Measurements from ENCODE around the gene JMJD8. TPM values are rescaled to one million over a fixed set of nuclear protein-coding genes. Genes with fewer than 3 reads are reported as not detected.

JMJD8 gene
- total and polyA plus RNA-seq, 9 donors, result 20.7 to 40.2 (median 34.3) TPM

DNA sequence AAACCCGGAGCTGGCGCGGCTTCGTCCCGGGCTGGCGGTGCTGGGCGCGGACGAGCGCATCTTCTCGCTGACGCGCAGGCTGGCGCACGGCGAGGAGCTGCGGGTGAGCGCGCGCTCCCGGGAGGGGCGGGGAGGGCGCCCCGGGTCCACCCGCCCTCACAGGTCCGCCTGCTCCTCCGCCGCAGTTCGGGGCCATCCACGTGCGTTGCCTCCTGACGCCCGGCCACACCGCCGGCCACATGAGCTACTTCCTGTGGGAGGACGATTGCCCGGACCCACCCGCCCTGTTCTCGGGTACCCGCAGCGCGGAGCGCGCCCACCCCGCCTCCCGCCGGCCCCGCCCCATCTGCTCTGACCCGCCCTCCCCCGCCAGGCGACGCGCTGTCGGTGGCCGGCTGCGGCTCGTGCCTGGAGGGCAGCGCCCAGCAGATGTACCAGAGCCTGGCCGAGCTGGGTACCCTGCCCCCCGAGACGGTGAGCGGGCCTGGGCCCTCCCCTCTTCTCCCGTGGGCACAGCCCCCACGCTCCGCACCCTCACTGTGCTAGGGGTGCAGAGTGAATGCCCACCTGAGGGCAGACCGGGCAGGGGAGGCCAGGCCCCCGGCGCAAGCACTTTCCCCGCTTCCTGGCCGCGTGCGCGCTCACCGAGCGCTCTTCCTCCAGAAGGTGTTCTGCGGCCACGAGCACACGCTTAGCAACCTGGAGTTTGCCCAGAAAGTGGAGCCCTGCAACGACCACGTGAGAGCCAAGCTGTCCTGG lies 44.2 kb upstream of the JMJD8 start:
- Histone ChIP-seq H3K27me3 (ENCODE audit: control insufficient read depth, insufficient read depth, low read length) (peaks cover 40% of the 10 kb centered on the region), H3K4me3 (ENCODE audit: low read length) (no peak overlapping the region), H3K4me1 (ENCODE audit: control insufficient read depth, insufficient read depth, low read length) (peaks cover 18% of the 10 kb centered on the region), H3K36me3 (ENCODE audit: control insufficient read depth, insufficient read depth, low read length) (peaks cover 31% of the 10 kb centered on the region), H3K27ac (ENCODE audit: low read length) (no peak overlapping the region), H3K9me3 (replicated peaks; ENCODE audit: control insufficient read depth, low read depth, low read length) (no peaks in the 10 kb centered on the region)
- peak; percentile 64 for DNase-seq
- WGBS (ENCODE audit: insufficient coverage), result under 1% methylated on average over 78 of the region's 80 CpGs

DNA sequence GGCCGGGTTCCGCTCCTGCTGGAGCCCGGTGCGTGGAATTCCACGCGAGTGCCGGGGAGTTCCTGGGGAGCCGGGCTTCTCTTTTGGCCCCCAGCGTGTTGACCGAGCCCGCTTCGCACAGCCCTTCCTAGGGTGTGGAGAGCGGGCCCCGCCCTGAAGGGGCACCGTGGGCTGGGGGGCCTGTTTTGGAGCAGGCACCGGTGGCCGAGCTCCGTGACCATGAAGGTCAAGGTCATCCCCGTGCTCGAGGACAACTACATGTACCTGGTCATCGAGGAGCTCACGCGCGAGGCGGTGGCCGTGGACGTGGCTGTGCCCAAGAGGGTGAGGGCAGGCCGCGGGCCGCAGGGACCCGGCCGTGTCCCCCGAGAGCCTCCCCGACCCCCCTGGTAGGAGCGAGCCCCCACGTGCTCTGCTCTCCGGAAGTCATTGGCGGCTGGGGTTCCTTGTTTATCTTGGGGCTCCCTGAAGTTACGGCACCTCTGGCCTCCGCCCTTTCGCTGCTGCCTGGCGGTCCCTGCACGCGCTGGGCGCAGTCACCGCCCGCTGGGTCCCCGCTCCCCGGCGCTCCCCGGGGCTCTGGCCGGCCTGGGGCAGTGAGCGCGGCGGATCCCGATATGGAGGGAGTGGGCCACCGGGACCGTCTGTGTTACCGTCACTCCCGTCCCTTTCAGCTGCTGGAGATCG lies 43.3 kb upstream of the JMJD8 start:
- peaks cover 40% of the 10 kb centered on the region for H3K27me3 ChIP-seq (ENCODE audit: control insufficient read depth, insufficient read depth, low read length)

DNA sequence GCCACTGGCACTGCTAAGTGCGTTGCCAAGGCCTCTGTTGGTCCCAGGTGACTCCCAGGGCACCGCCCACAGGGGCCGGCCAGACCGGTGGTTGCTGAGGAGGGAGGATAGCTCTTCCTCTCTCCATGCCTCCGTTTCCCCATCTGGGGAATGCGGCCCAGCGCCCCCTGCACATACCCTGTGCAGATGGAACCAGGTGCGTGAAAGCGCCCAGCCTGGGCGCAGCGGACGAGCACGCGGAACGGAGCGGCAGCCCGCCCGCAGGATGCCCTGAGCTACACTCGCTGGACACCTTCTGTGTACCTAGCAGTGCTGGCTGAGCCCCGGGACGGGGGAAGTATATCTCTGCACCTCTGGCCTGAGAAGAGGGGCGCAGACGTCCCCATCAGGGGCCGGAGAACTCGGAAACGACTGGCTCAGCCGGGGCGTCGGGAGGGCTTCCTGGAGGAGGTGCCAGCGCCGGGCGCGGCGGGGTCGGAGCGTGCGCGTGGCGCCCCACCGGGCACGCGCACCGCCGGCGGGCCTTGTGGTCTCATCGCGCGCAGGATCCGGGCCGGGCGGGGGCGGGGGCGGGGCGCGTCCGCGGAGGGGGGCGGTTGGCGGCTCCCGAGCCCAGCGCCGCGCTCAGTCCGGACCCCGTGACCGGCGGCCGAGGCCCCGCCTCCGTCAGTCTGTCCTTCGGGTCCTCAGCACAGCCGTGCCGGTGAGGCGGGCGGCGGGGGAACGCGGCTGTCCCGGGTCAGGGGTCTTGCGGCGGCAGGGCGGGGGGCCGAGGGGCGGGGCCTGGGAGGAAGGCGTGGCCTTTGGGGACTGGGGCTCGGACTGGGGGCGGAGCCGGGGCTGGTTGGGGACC lies 42.5 kb upstream of the JMJD8 start, which contains the start of the genes CCDC78 and HAGHL:
TSS of gene CCDC78 (minus strand) at position 6 of the 853 bp plus-strand sequence. CDS start 76 bp downstream, outside the sequence.
TSS of gene HAGHL (plus strand) at position 669 of the 853 bp plus-strand sequence. CDS start 404 bp downstream, outside the sequence.
- no peak for DNase-seq
- peaks cover 16% of the 10 kb centered on the region for H3K36me3 ChIP-seq (ENCODE audit: control insufficient read depth, insufficient read depth, low read length)
- peaks cover 40% of the 10 kb centered on the region for H3K27me3 ChIP-seq (ENCODE audit: control insufficient read depth, insufficient read depth, low read length)
- H3K27ac ChIP-seq (ENCODE audit: low read length), result no peak within 1 kb of the TSS
- H3K9me3 ChIP-seq (replicated peaks; ENCODE audit: control insufficient read depth, low read depth, low read length), result no peaks in the 10 kb centered on the region
- H3K4me1 ChIP-seq (ENCODE audit: control insufficient read depth, insufficient read depth, low read length), result peaks cover 24% of the 10 kb centered on the region
- under 1% methylated on average over 66 of the region's 88 CpGs for WGBS (ENCODE audit: insufficient coverage)
- peak within 1 kb of the TSS; percentile 25 for H3K4me3 ChIP-seq (ENCODE audit: low read length)

More for the DNA sequence above, 43.3 kb upstream of the JMJD8 start:
- DNase-seq, result no peak
- under 1% methylated on average over 61 of the region's 61 CpGs for WGBS (ENCODE audit: insufficient coverage)
- Histone ChIP-seq H3K36me3 (ENCODE audit: control insufficient read depth, insufficient read depth, low read length) (peaks cover 23% of the 10 kb centered on the region), H3K27ac (ENCODE audit: low read length) (no peak overlapping the region), H3K9me3 (replicated peaks; ENCODE audit: control insufficient read depth, low read depth, low read length) (no peaks in the 10 kb centered on the region), H3K4me1 (ENCODE audit: control insufficient read depth, insufficient read depth, low read length) (peaks cover 18% of the 10 kb centered on the region), H3K4me3 (ENCODE audit: low read length) (peak overlapping the region; percentile 25)

DNA sequence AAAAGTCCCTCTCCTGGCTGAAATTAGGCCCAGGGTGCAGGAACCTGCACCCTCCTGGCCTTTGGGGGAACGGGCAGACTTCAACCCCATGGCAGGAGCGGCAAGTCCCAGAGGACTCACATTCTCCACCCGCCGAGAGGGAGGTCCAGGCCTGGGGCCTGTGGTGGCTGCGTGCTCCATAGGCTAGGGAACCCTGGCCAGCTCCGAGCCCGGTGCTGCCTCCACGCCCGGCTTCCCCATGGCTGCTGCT lies 42.0 kb upstream of the JMJD8 start:
- peaks cover 40% of the 10 kb centered on the region for H3K27me3 ChIP-seq (ENCODE audit: control insufficient read depth, insufficient read depth, low read length)
- WGBS (ENCODE audit: insufficient coverage), result 16% methylated on average over 9 of the region's 9 CpGs
- no peak overlapping the region for H3K4me3 ChIP-seq (ENCODE audit: low read length)
- H3K36me3 ChIP-seq (ENCODE audit: control insufficient read depth, insufficient read depth, low read length), result peaks cover 11% of the 10 kb centered on the region
- H3K4me1 ChIP-seq (ENCODE audit: control insufficient read depth, insufficient read depth, low read length), result peaks cover 27% of the 10 kb centered on the region
- H3K9me3 ChIP-seq (replicated peaks; ENCODE audit: control insufficient read depth, low read depth, low read length), result no peaks in the 10 kb centered on the region
- no peak overlapping the region for H3K27ac ChIP-seq (ENCODE audit: low read length)
- no peak for DNase-seq

DNA sequence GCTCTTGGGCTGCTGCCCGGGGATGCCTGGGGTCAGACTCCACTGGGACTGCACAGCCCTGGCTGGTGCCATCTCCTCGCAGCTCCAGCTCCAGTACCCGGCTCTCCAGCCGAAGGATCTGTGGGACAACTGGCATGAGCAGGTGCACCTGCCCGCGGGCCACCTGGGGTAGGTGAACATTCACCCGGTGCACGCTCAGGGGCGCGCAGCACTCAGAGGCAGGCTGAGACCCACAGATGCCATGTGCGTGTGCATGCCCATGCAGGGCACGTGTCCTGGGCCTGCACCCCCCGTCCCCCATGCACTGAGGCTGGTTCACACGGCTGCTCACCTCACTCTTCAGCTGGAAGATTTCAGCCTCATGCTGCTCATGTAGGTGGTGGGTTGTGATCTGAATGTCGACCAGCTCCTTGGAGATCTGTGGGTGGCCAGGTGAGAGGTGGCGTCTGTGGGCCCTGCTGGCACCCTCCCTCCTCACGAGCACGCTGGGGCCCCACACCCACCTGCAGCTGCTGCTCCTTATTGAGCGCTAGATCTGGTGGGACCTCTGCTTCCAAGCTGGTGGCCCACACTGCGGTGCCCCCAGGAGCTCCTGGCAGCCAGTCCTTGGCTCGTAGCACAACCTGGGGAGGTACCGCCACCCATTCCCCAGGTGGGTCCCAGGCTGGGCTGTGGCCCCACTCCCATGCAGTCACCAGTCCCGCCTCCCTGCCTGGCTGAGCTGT lies 41.5 kb upstream of the JMJD8 start:
- Histone ChIP-seq H3K9me3 (replicated peaks; ENCODE audit: control insufficient read depth, low read depth, low read length) (no peaks in the 10 kb centered on the region), H3K4me3 (ENCODE audit: low read length) (no peak overlapping the region), H3K27ac (ENCODE audit: low read length) (no peak overlapping the region), H3K36me3 (ENCODE audit: control insufficient read depth, insufficient read depth, low read length) (peaks cover 7% of the 10 kb centered on the region), H3K27me3 (ENCODE audit: control insufficient read depth, insufficient read depth, low read length) (peaks cover 40% of the 10 kb centered on the region), H3K4me1 (ENCODE audit: control insufficient read depth, insufficient read depth, low read length) (peaks cover 28% of the 10 kb centered on the region)
- 75% methylated on average over 20 of the region's 23 CpGs for WGBS (ENCODE audit: insufficient coverage)
- DNase-seq, result no peak

DNA sequence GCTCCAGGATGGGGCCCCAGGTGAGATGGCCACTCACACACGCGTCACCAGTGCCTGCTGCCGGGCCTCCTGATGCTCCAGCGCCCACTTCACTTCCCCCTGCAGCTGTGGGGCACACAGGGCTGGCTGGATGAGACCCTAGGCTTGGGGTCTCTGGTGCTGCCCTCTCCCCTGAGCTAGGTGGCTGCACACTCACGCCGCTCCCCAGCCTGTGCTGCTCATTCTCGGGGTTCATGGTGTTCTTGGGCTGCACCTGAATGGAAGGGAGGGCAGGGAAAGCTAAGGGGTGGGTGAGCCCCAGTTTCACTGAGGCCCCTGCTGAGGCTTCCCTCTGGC lies 40.9 kb upstream of the JMJD8 start:
- H3K27me3 ChIP-seq (ENCODE audit: control insufficient read depth, insufficient read depth, low read length), result peaks cover 40% of the 10 kb centered on the region
- 81% methylated on average over 5 of the region's 7 CpGs for WGBS (ENCODE audit: insufficient coverage)

DNA sequence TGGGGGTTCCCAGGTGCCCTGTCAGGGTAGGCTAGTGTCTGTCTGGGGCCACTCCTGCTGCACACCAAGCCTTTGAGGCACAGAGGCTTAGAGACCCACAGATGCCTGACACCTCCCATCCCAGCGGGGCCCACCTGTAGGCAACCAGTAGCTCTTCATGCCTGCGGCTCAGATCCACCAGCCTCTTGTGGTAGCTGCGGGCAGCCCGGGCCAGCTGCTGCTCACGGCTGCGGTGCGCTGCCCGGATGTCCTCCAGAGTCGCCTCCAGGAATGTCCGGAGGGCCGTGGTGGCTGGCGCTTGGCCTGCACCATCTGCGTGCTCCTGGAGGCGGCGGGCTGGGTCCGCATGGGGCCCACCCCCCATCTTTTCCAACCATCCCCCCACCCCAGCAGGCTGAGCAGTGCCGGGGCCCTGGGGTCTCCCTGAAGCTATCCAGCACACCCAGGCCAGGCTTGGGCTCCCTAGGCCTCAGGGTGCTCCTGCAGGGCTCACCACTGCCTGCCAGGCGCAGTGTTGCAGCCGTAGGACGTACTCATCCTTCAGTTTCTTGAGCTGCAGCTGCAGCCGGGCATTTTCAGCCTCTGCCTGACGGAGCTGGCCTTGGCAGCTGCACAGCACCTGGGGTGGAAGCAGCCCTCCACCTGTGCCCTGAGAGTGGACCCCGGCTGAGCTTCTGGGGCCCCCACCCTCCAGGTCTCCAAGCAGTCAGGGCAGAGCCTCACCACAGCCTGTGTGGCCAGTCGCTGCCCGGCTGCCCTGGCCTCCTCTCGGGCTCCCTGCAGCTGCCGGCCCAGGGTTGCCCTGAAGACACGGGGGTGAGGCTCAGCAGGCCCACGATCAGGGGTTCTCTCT lies 40.3 kb upstream of the JMJD8 start:
- DNase-seq, result no peak
- WGBS (ENCODE audit: insufficient coverage), result 51% methylated on average over 28 of the region's 29 CpGs
- H3K9me3 ChIP-seq (replicated peaks; ENCODE audit: control insufficient read depth, low read depth, low read length), result no peaks in the 10 kb centered on the region
- peaks cover 38% of the 10 kb centered on the region for H3K27me3 ChIP-seq (ENCODE audit: control insufficient read depth, insufficient read depth, low read length)
- H3K36me3 ChIP-seq (ENCODE audit: control insufficient read depth, insufficient read depth, low read length), result no peaks in the 10 kb centered on the region
- H3K4me1 ChIP-seq (ENCODE audit: control insufficient read depth, insufficient read depth, low read length), result peaks cover 40% of the 10 kb centered on the region
- H3K27ac ChIP-seq (ENCODE audit: low read length), result no peak overlapping the region
- H3K4me3 ChIP-seq (ENCODE audit: low read length), result no peak overlapping the region

More for the DNA sequence above, 40.9 kb upstream of the JMJD8 start:
- no peak for DNase-seq
- H3K27ac ChIP-seq (ENCODE audit: low read length), result no peak overlapping the region
- no peaks in the 10 kb centered on the region for H3K9me3 ChIP-seq (replicated peaks; ENCODE audit: control insufficient read depth, low read depth, low read length)
- H3K36me3 ChIP-seq (ENCODE audit: control insufficient read depth, insufficient read depth, low read length), result peaks cover under 1% of the 10 kb centered on the region
- peaks cover 34% of the 10 kb centered on the region for H3K4me1 ChIP-seq (ENCODE audit: control insufficient read depth, insufficient read depth, low read length)
- H3K4me3 ChIP-seq (ENCODE audit: low read length), result no peak overlapping the region

DNA sequence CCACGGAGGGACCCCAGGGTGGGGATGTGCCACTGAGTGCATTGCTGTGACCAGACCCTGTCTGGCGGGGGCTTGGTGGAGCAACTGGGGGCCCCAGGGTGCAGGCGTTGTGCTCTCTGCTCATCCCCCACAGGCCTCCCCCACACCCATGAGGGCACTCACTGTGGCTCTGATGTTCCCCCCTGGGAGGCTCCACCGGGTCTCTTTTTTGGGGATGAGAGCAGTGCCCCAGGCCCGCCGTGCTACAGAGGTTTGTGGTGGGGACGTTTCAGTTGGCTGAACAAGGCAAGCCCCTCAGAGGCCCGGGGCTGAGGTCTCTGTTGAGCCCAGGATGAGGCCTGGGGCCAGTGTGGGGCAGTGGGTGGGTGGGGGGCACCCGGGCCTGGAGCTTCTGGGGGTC lies 39.6 kb upstream of the JMJD8 start:
- no peak for DNase-seq
- H3K27ac ChIP-seq (ENCODE audit: low read length), result no peak overlapping the region
- H3K27me3 ChIP-seq (ENCODE audit: control insufficient read depth, insufficient read depth, low read length), result peaks cover 31% of the 10 kb centered on the region
- H3K4me3 ChIP-seq (ENCODE audit: low read length), result no peak overlapping the region
- H3K4me1 ChIP-seq (ENCODE audit: control insufficient read depth, insufficient read depth, low read length), result peaks cover 47% of the 10 kb centered on the region
- H3K9me3 ChIP-seq (replicated peaks; ENCODE audit: control insufficient read depth, low read depth, low read length), result no peaks in the 10 kb centered on the region
- H3K36me3 ChIP-seq (ENCODE audit: control insufficient read depth, insufficient read depth, low read length), result no peaks in the 10 kb centered on the region
- WGBS (ENCODE audit: insufficient coverage), result 60% methylated on average over 4 of the region's 9 CpGs
